Measurements from ENCODE around the gene SLCO3A1.

SLCO3A1 gene

DNA sequence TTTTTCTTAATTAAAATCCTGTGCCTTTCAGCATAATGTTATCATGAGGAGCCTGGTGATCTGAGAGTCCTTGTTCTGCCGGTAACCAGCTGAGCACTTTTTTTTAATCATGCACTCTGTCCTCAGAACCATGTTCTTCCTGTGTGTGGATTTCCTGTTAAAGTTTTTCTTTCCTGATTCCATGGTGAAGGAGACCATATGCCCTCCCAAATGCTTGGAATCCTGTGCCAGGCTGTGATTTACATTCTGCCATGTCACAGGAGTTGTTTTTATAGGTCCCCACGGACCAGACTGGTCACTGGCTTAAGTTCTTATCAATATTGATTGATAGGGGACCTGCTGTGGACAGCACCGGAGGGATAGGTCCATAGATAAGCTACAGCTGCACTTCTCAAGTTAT is 257.8 kb downstream of the SLCO3A1 start:
- TF ChIP-seq, protein P1, sequence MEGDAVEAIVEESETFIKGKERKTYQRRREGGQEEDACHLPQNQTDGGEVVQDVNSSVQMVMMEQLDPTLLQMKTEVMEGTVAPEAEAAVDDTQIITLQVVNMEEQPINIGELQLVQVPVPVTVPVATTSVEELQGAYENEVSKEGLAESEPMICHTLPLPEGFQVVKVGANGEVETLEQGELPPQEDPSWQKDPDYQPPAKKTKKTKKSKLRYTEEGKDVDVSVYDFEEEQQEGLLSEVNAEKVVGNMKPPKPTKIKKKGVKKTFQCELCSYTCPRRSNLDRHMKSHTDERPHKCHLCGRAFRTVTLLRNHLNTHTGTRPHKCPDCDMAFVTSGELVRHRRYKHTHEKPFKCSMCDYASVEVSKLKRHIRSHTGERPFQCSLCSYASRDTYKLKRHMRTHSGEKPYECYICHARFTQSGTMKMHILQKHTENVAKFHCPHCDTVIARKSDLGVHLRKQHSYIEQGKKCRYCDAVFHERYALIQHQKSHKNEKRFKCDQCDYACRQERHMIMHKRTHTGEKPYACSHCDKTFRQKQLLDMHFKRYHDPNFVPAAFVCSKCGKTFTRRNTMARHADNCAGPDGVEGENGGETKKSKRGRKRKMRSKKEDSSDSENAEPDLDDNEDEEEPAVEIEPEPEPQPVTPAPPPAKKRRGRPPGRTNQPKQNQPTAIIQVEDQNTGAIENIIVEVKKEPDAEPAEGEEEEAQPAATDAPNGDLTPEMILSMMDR (IDR thresholded peaks at IDR 0.05; ENCODE audit: low read depth, low read length): no peak
- DNase-seq (ENCODE audit: extremely low read depth, low read depth): no peak

DNA sequence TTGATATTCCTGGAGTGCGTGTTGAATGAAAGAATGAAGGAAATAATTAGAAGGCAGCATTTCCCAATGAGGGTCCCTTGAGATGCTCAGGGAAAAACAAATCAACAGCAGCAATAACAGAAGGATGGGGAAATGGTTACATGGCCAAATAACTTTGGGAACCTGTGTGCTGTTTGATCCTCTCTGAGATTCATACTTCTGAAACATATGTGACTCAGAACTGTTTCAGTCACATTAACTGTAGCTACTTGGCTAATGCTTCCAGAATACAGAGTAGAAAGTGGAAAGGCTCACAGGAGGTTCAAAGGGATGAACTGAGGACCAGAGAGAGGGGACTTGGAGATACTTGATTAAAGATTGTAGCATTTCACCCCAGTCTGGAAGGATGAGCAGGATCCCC is 258.2 kb downstream of the SLCO3A1 start:
- TF ChIP-seq, protein P1 (IDR thresholded peaks at IDR 0.05; ENCODE audit: low read depth, low read length): no peak
- no peak for DNase-seq (ENCODE audit: extremely low read depth, low read depth)

DNA sequence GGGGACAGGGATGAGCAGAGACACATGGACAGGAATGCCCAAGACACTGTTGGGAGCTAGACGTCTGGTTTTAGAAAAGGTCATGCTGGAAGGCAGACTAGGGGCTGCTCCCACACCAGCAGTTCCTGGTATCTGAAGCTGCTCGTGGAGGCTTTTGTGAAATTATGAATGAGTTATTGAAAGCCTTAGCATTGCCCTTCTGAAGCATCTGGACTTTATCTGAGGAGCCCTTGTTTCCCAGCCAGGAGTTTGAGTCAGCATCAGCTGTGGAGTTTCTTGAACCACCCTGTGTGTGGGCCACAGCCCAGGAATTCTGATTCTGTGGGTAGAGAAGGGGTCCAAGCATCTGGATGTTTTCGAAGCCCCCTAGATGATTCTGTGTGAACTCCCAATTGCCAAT is 258.7 kb downstream of the SLCO3A1 start:
- no peak for DNase-seq (ENCODE audit: extremely low read depth, low read depth)
- TF ChIP-seq, protein P1 (IDR thresholded peaks at IDR 0.05; ENCODE audit: low read depth, low read length): no peak

DNA sequence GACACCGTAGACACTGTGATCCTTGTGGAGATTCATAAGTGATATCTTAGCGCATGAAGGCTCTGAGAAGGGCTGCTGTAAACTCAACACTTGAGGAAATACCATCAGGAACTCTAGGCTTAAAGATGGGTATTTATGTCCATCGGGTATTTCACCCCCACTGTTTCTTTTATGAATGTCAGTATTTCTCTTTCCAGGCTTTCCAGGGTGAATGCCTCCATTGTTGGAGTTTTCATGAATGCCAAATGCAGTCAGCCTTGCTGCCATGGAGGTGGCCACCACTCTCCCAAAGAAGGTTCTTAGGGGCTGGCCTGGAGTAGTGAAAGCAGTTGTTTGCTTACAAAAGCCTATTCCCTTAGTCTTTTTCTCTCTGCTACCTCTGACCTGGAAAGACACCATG is 259.2 kb downstream of the SLCO3A1 start:
- no peak for DNase-seq (ENCODE audit: extremely low read depth, low read depth)
- TF ChIP-seq, protein P1 (IDR thresholded peaks at IDR 0.05; ENCODE audit: low read depth, low read length): no peak

DNA sequence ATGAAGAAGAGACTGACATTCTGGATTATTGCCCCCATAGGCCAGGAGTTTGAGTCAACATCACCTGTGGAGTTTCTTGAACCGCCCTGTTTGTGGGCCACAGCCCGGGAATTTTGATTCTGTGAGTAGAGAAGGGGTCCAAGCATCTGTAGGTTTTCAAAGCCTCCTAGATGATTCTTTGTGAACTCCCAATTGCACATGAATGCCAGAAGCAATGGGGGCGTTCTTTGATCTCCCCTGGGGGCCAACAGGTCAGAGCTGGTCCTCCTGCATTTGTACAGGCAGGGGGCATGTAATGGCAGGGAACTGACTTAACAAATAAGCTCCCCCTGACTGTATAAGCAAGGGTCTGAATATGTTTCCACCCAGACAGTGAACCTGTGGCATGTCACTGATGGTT is 260.3 kb downstream of the SLCO3A1 start:
- TF ChIP-seq, protein P1 (IDR thresholded peaks at IDR 0.05; ENCODE audit: low read depth, low read length): no peak
- no peak for DNase-seq (ENCODE audit: extremely low read depth, low read depth)

DNA sequence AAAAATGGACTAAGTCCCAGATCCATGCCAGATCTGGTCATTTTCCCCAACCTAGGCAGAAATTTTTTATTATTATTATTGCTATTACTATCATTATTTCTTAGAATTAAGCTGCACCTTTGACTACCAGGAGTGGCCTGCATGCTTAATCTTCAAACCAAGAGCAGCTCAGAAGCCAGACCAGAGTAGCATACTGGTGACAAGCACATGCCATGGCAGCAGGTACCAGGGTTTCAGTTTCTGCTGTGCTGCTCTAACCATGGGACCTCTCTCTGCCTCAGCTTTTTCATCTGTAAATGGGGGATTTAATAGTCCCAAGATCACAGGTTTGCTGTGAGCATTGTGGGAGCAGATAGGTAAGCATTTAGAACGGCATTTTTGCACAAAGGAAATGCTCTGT is 262.3 kb downstream of the SLCO3A1 start:
- DNase-seq (ENCODE audit: extremely low read depth, low read depth): no peak
- TF ChIP-seq, protein P1 (IDR thresholded peaks at IDR 0.05; ENCODE audit: low read depth, low read length): no peak

DNA sequence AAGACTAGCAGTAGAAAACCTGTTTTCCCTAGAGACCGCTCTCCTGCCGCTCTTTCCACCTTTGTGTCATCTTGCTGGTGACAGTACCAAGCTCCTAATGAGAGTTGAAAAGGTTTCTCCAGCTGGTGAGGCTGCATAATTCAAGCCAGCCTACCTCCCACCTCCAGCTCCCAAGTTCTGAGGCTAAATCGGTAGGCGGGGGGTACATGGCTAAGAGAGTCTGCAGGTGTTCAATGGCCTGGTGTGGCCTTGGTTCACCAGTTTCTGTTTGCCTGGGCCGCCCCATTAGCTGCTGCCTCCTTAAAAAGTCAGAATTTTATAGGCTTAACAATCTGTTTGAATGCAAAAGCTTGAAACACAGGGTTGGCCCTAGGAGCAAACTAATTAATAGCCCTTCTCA is 262.8 kb downstream of the SLCO3A1 start:
- TF ChIP-seq, protein P1 (IDR thresholded peaks at IDR 0.05; ENCODE audit: low read depth, low read length): no peak
- DNase-seq (ENCODE audit: extremely low read depth, low read depth): no peak

All from AG09319 (cell line).